Colonic mucosa (tissue), 4 donors: ENCODE results near the gene AUTS2. TPM values are rescaled to one million over a fixed set of nuclear protein-coding genes. Genes with fewer than 3 reads are reported as not detected.

Experiments
- DNase-seq: peaks from one replicate; pipeline ENCODE4 v3.0.0-alpha.2; 2020
- H3K27ac ChIP-seq: fragments of 200-600 bp; one replicate; pipeline ENCODE4 v1.8.0; 2021
- H3K27me3 ChIP-seq: fragments of 200-600 bp; one replicate; pipeline ENCODE4 v1.8.0; 2021
- H3K36me3 ChIP-seq: fragments of 200-600 bp; one replicate; pipeline ENCODE4 v1.8.0; 2021
- H3K4me1 ChIP-seq: fragments of 200-600 bp; one replicate; pipeline ENCODE4 v1.8.0; 2021; ENCODE audit warnings: mild to moderate bottlenecking
- H3K4me3 ChIP-seq: fragments of 200-600 bp; one replicate; pipeline ENCODE4 v1.8.0; 2021
- H3K9ac ChIP-seq, 2 donors: one replicate each; pipeline ENCODE4 v1.7.0; 2013; ENCODE audit warnings: control low read depth in 2 of 2, low read depth in 2 of 2, low read length in 2 of 2
- H3K9me3 ChIP-seq: fragments of 200-600 bp; one replicate; pipeline ENCODE4 v1.8.0; 2021
- CTCF ChIP-seq: fragments of 200-600 bp; IDR thresholded peaks from one replicate; pipeline ENCODE4 v1.8.0; 2022; ENCODE audit warnings: antibody characterized with exemption, mild to moderate bottlenecking
- intact Hi-C: fragments of 100-400 bp; cut with DNase I; formaldehyde crosslinking; loops from one replicate; pipeline ENCODE4 v1.14.1; 2022
- total RNA-seq, 2 donors: library from RNA; stranded (reverse); fragmentation: NEBNext Ultra II Directional in 1 of 2; extraction: Animal tissue kit (Norgen Biotek cat#: 25700) in 1 of 2; gene quantifications; one replicate each; pipeline ENCODE4 v1.2.1, GENCODE V29; 2021
- donor health status: healthy.
- donor health status: DM: no; HTN: no; CAD: no.
- donor health status: DM: no; HTN: no; CAD: no.

AUTS2 gene
- total RNA-seq, 2 donors from 2014 or later: 39.8 to 42.3 TPM

GRCh38 chr7:70241536-70242175 lies 643.4 kb downstream of the AUTS2 start:
- H3K27me3 ChIP-seq: no peaks in the 10 kb centered on the region
- H3K4me1 ChIP-seq: no peaks in the 10 kb centered on the region
- intact Hi-C loops: no loop called here
- no peak overlapping the region for H3K27ac ChIP-seq
- no peak overlapping the region for H3K4me3 ChIP-seq
- H3K9me3 ChIP-seq: no peaks in the 10 kb centered on the region
- no peak overlapping the region for H3K9ac ChIP-seq
- TF ChIP-seq CTCF: no peak
- no peaks in the 10 kb centered on the region for H3K36me3 ChIP-seq
- DNase-seq: no peak

- Histone ChIP-seq H3K4me3 (no peak overlapping the region), H3K36me3 (no peaks in the 10 kb centered on the region), H3K27ac (no peak overlapping the region), H3K27me3 (no peaks in the 10 kb centered on the region), H3K9me3 (no peaks in the 10 kb centered on the region), H3K9ac (no peak overlapping the region), H3K4me1 (no peaks in the 10 kb centered on the region)
- no peak for TF ChIP-seq CTCF
- intact Hi-C loops: no loop called here
- DNase-seq: no peak
Observed at GRCh38 chr7:70242826-70243225, 644.6 kb downstream of the AUTS2 start.

DNA sequence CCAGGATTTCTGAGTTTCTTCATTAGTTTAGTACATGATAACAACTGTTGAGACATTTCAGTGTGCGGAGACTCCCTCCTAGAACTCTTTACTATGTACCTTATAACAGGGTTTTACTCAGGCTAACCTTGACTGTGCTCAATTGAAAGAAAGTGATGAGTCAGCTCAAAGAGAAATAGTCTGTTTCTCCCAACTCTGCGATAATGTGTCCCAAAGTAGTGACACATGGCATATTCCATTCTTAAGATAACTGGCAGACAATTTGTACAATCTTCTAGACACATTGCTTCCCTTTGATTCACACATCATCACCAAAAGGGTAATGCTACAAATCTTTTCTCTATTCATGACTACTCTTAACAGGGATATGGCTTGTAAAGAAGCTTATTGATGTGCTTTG lies 645.2 kb downstream of the AUTS2 start:
- intact Hi-C loops: no loop called here
- Histone ChIP-seq H3K9ac (no peak overlapping the region), H3K4me1 (no peaks in the 10 kb centered on the region), H3K9me3 (no peaks in the 10 kb centered on the region), H3K27ac (no peak overlapping the region), H3K27me3 (no peaks in the 10 kb centered on the region), H3K4me3 (no peak overlapping the region), H3K36me3 (no peaks in the 10 kb centered on the region)
- DNase-seq: no peak
- no peak for TF ChIP-seq CTCF

- no peaks in the 10 kb centered on the region for H3K27me3 ChIP-seq
- H3K4me3 ChIP-seq: no peak overlapping the region
- intact Hi-C loops: no loop called here
- no peak overlapping the region for H3K27ac ChIP-seq
- TF ChIP-seq CTCF: no peak
- H3K9me3 ChIP-seq: no peaks in the 10 kb centered on the region
- no peak overlapping the region for H3K9ac ChIP-seq
- no peaks in the 10 kb centered on the region for H3K36me3 ChIP-seq
- no peak for DNase-seq
- H3K4me1 ChIP-seq: no peaks in the 10 kb centered on the region
Observed at GRCh38 chr7:70257921-70258320, 659.6 kb downstream of the AUTS2 start.

DNA sequence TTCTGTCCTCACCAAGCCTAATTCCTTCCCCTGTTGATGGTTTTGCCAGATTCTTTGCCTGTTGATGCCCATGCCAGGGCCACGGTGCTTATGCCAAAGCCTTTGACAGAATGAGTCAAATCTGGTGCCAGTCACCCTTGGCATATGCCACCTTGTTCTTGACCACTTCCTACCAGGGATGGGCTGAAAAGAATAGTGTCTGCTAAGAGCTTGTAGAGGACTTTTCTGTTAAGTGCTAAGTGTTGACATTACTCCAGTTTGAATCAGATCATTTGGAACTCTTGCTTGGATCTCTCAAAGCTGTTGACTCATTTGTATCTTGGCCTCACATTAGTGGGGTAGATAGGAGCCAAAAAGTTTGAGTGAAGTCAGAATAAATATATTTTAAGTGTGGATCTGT lies 661.2 kb downstream of the AUTS2 start:
- no peak for DNase-seq
- H3K9me3 ChIP-seq: no peaks in the 10 kb centered on the region
- intact Hi-C loops: no loop called here
- H3K9ac ChIP-seq: no peak overlapping the region
- H3K4me3 ChIP-seq: no peak overlapping the region
- no peak for TF ChIP-seq CTCF
- H3K4me1 ChIP-seq: no peaks in the 10 kb centered on the region
- H3K27ac ChIP-seq: no peak overlapping the region
- H3K27me3 ChIP-seq: no peaks in the 10 kb centered on the region
- no peaks in the 10 kb centered on the region for H3K36me3 ChIP-seq
